GM23338 (cell line): ENCODE results near the gene BCAP29. TPM values are rescaled to one million over a fixed set of nuclear protein-coding genes. Genes with fewer than 3 reads are reported as not detected.

Source experiments
- ATAC-seq: fragments of 200-7000 bp; cut with Tn5 transposase; 3 replicates; pipeline ENCODE4 v1.9.1; 2020
- DNase-seq: peaks from one replicate; pipeline ENCODE4 v3.0.0-alpha.2; 2015; ENCODE audit warnings: low spot score
- H2AFZ ChIP-seq: fragments of 200-600 bp; sonication (generic); 2 replicates; pipeline ENCODE4 v1.8.0; 2016; ENCODE audit warnings: antibody characterized with exemption, mild to moderate bottlenecking, moderate library complexity
- H3F3A ChIP-seq: fragments of 200-600 bp; sonication (generic); replicated peaks from 2 replicates; pipeline ENCODE4 v1.8.0; 2017; ENCODE audit warnings: antibody characterized with exemption, mixed run types, low read depth
- H3K27ac ChIP-seq: fragments of 200-600 bp; sonication (generic); 2 replicates; pipeline ENCODE4 v1.6.1; 2016; ENCODE audit warnings: low read depth
- H3K27me3 ChIP-seq: fragments of 200-600 bp; sonication (generic); 2 replicates; pipeline ENCODE4 v1.8.0; 2016; ENCODE audit warnings: mild to moderate bottlenecking, mixed run types, moderate library complexity; ENCODE audit not compliant: insufficient read depth
- H3K36me3 ChIP-seq: fragments of 200-600 bp; sonication (generic); 2 replicates; pipeline ENCODE4 v1.8.0; 2016; ENCODE audit warnings: mild to moderate bottlenecking; ENCODE audit not compliant: insufficient read depth
- H3K4me1 ChIP-seq: fragments of 200-600 bp; sonication (generic); 2 replicates; pipeline ENCODE4 v1.8.0; 2016; ENCODE audit warnings: mild to moderate bottlenecking, moderate library complexity; ENCODE audit not compliant: insufficient read depth
- H3K4me2 ChIP-seq: fragments of 200-600 bp; sonication (generic); 2 replicates; pipeline ENCODE4 v1.7.1; 2017; ENCODE audit warnings: mixed run types
- H3K4me3 ChIP-seq: fragments of 200-600 bp; sonication (generic); 2 replicates; pipeline ENCODE4 v1.6.1; 2016; ENCODE audit warnings: mixed run types
- H3K79me2 ChIP-seq: fragments of 200-600 bp; sonication (generic); replicated peaks from 2 replicates; pipeline ENCODE4 v1.8.0; 2017; ENCODE audit warnings: mild to moderate bottlenecking; ENCODE audit not compliant: insufficient read depth
- H3K9me2 ChIP-seq: fragments of 200-600 bp; sonication (generic); 2 replicates; pipeline ENCODE4 v1.8.0; 2017; ENCODE audit not compliant: insufficient read depth
- H4K20me1 ChIP-seq: fragments of 200-600 bp; sonication (generic); replicated peaks from 2 replicates; pipeline ENCODE4 v1.8.0; 2017; ENCODE audit warnings: mild to moderate bottlenecking; ENCODE audit not compliant: insufficient read depth
- H3K27ac Mint-ChIP-seq: 2 replicates; pipeline ENCODE4 v1.8.0; 2020; ENCODE audit warnings: inconsistent platforms, mild to moderate bottlenecking, moderate library complexity, mixed read lengths
- H3K27me3 Mint-ChIP-seq: 3 replicates; pipeline ENCODE4 v1.8.0; 2022; ENCODE audit warnings: low read depth, mild to moderate bottlenecking, moderate library complexity, mixed read lengths, inconsistent platforms; ENCODE audit not compliant: insufficient read depth, poor library complexity
- H3K36me3 Mint-ChIP-seq: 3 replicates; pipeline ENCODE4 v1.8.0; 2021; ENCODE audit warnings: low read depth, mild to moderate bottlenecking, inconsistent platforms, moderate library complexity, mixed read lengths
- H3K4me1 Mint-ChIP-seq: 3 replicates; pipeline ENCODE4 v1.8.0; 2020; ENCODE audit warnings: mild to moderate bottlenecking, inconsistent platforms, mixed read lengths
- H3K4me3 Mint-ChIP-seq: 3 replicates; pipeline ENCODE4 v1.8.0; 2021; ENCODE audit warnings: moderate library complexity, mild to moderate bottlenecking, inconsistent platforms, mixed read lengths
- H3K9me3 Mint-ChIP-seq: 3 replicates; pipeline ENCODE4 v1.8.0; 2020; ENCODE audit warnings: moderate library complexity, mild to moderate bottlenecking, inconsistent platforms, mixed read lengths
- CREB1 ChIP-seq: fragments of 250-450 bp; sonication (Bioruptor Pico); IDR thresholded peaks from 2 replicates; pipeline ENCODE4 v1.5.0; 2020; ENCODE audit warnings: low read depth, mild to moderate bottlenecking, moderate library complexity
- ETS1 ChIP-seq: IDR thresholded peaks from 2 replicates; pipeline ENCODE4 v1.6.1; 2016; ENCODE audit warnings: antibody characterized with exemption
- EZH2 ChIP-seq: fragments of 200-600 bp; sonication (generic); IDR thresholded peaks from one replicate; pipeline ENCODE4 v1.8.0; 2017; ENCODE audit warnings: antibody characterized with exemption, mild to moderate bottlenecking, low read depth; ENCODE audit not compliant: unreplicated experiment
- EZH2phosphoT487 ChIP-seq: fragments of 200-600 bp; sonication (generic); IDR thresholded peaks from one replicate; pipeline ENCODE4 v1.8.1; 2018; ENCODE audit warnings: antibody characterized with exemption; ENCODE audit not compliant: unreplicated experiment
- JUNB ChIP-seq: IDR thresholded peaks from one replicate; pipeline ENCODE4 v1.6.1; 2016; ENCODE audit warnings: antibody characterized with exemption; ENCODE audit not compliant: unreplicated experiment
- NANOG ChIP-seq: IDR thresholded peaks from 2 replicates; pipeline ENCODE4 v1.6.1; 2016; ENCODE audit warnings: antibody characterized with exemption, borderline replicate concordance
- POLR2AphosphoS5 ChIP-seq: IDR thresholded peaks from 2 replicates; pipeline ENCODE4 v1.6.1; 2016; ENCODE audit warnings: antibody characterized with exemption, low read depth
- STAT1 ChIP-seq: IDR thresholded peaks from one replicate; pipeline ENCODE4 v1.6.1; 2016; ENCODE audit warnings: antibody characterized with exemption; ENCODE audit not compliant: unreplicated experiment
- ZNF114 ChIP-seq: fragments of 250-450 bp; sonication (Bioruptor Pico); IDR thresholded peaks from 2 replicates; pipeline ENCODE4 v1.5.0; 2020; ENCODE audit warnings: mild to moderate bottlenecking, moderate library complexity
- ZNF331 ChIP-seq: fragments of 250-450 bp; sonication (Bioruptor Pico); IDR thresholded peaks from 2 replicates; pipeline ENCODE4 v1.5.0; 2020; ENCODE audit warnings: low read depth, mild to moderate bottlenecking, moderate library complexity
- ZNF462 ChIP-seq: fragments of 250-450 bp; sonication (Bioruptor Pico); IDR thresholded peaks from 2 replicates; pipeline ENCODE4 v1.5.0; 2020; ENCODE audit warnings: mild to moderate bottlenecking, moderate library complexity
- polyA plus RNA-seq: library from polyadenylated mRNA; unstranded; fragments of >200 nt; fragmentation: Nextera tagmentation; extraction: Ambion mirVana; gene quantifications from 2 replicates; pipeline ENCODE4 v1.2.1, GENCODE V29; 2016
- total RNA-seq: library from RNA; depleted of rRNA; stranded (reverse); fragments of >200 nt; shearing (Covaris generic); gene quantifications from 2 replicates; pipeline ENCODE4 v1.2.3, GENCODE V29; 2014
- TF ChIP-seq, protein P1 (sequence below): IDR thresholded peaks from one replicate; pipeline ENCODE4 v1.6.1; 2018; ENCODE audit warnings: antibody characterized with exemption; ENCODE audit not compliant: unreplicated experiment
- TF ChIP-seq, protein P2 (sequence below), 2 experiments: fragments of 200-600 bp in 1 of 2; sonication (generic) in 1 of 2; conservative IDR thresholded peaks; 2 replicates each; pipeline versions ENCODE4 v1.5.1 to v1.6.1; 2016 to 2017; ENCODE audit warnings: antibody characterized with exemption in 2 of 2, low read depth in 2 of 2, mild to moderate bottlenecking in 2 of 2, moderate library complexity in 1 of 2

Gene BCAP29
- total and polyA plus RNA-seq, 2 experiments from 2014 or later, result 18.4 to 24.0 TPM

DNA sequence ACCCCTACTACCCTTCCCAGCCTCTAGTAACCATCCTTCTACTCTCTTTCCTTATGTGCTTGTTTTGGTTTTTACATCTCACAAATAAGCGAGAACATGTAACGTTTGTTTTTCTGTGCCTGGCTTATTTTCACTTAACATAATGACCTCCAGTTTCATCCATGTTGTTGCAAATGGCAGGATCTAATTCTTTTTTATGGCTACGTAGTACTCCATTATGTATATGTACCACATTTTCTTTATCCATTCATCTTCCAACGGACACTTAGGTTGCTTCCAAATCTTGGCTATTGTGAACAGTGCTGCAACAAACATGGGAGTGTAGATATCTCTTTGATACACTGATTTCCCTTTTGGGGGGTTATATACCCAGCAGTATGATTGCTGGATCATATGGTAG lies 47.0 kb downstream of the BCAP29 start:
- Histone ChIP-seq H3K36me3 (no peaks in the 10 kb centered on the region), H3F3A (no peaks in the 10 kb centered on the region), H3K4me1 (0 out of 2 replicates have a peak, but pooled peaks cover 2% of the 10 kb centered on the region), H2AFZ (no peak overlapping the region), H3K4me3 (no peak overlapping the region), H3K4me2 (no peak overlapping the region), H3K79me2 (no peaks in the 10 kb centered on the region), H4K20me1 (no peaks in the 10 kb centered on the region), H3K27ac (no peak overlapping the region), H3K9me2 (no peaks in the 10 kb centered on the region), H3K27me3 (no peaks in the 10 kb centered on the region)
- H3K4me3 Mint-ChIP-seq, result no peak overlapping the region
- DNase-seq (no peak), ATAC-seq (no peak)
- H3K27ac Mint-ChIP-seq, result no peak overlapping the region
- no peaks in the 10 kb centered on the region; the same call in 2 of the 3 replicates for H3K9me3 Mint-ChIP-seq
- peaks cover 2% of the 10 kb centered on the region for H3K27me3 Mint-ChIP-seq
- no peaks in the 10 kb centered on the region for H3K36me3 Mint-ChIP-seq
- H3K4me1 Mint-ChIP-seq, result peaks cover 3% of the 10 kb centered on the region
- TF ChIP-seq ZNF331 (no peak), ETS1 (no peak), ZNF462 (no peak), NANOG (no peak), ZNF114 (CRISPR knock-in tag) (no peak), CREB1 (no peak), EZH2 (no peak), EZH2phosphoT487 (no peak), POLR2AphosphoS5 (no peak), STAT1 (no peak), JUNB (no peak)
- TF ChIP-seq, protein P1, sequence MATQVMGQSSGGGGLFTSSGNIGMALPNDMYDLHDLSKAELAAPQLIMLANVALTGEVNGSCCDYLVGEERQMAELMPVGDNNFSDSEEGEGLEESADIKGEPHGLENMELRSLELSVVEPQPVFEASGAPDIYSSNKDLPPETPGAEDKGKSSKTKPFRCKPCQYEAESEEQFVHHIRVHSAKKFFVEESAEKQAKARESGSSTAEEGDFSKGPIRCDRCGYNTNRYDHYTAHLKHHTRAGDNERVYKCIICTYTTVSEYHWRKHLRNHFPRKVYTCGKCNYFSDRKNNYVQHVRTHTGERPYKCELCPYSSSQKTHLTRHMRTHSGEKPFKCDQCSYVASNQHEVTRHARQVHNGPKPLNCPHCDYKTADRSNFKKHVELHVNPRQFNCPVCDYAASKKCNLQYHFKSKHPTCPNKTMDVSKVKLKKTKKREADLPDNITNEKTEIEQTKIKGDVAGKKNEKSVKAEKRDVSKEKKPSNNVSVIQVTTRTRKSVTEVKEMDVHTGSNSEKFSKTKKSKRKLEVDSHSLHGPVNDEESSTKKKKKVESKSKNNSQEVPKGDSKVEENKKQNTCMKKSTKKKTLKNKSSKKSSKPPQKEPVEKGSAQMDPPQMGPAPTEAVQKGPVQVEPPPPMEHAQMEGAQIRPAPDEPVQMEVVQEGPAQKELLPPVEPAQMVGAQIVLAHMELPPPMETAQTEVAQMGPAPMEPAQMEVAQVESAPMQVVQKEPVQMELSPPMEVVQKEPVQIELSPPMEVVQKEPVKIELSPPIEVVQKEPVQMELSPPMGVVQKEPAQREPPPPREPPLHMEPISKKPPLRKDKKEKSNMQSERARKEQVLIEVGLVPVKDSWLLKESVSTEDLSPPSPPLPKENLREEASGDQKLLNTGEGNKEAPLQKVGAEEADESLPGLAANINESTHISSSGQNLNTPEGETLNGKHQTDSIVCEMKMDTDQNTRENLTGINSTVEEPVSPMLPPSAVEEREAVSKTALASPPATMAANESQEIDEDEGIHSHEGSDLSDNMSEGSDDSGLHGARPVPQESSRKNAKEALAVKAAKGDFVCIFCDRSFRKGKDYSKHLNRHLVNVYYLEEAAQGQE, result no peak
- TF ChIP-seq, protein P2, sequence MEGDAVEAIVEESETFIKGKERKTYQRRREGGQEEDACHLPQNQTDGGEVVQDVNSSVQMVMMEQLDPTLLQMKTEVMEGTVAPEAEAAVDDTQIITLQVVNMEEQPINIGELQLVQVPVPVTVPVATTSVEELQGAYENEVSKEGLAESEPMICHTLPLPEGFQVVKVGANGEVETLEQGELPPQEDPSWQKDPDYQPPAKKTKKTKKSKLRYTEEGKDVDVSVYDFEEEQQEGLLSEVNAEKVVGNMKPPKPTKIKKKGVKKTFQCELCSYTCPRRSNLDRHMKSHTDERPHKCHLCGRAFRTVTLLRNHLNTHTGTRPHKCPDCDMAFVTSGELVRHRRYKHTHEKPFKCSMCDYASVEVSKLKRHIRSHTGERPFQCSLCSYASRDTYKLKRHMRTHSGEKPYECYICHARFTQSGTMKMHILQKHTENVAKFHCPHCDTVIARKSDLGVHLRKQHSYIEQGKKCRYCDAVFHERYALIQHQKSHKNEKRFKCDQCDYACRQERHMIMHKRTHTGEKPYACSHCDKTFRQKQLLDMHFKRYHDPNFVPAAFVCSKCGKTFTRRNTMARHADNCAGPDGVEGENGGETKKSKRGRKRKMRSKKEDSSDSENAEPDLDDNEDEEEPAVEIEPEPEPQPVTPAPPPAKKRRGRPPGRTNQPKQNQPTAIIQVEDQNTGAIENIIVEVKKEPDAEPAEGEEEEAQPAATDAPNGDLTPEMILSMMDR (conservative IDR thresholded peaks at IDR 0.05; ENCODE audit: low read depth in 2 of 2), result no peak
